22Rv1 (cell line): ENCODE data around the gene ADAMTS9.

Source experiments
- CTCF ChIP-seq: fragments of 450-650 bp; IDR thresholded peaks from 2 replicates; pipeline ENCODE4 v1.5.1; 2017; ENCODE audit warnings: mild to moderate bottlenecking
- ZFX ChIP-seq: fragments of 450-650 bp; IDR thresholded peaks from 2 replicates; pipeline ENCODE4 v1.6.1; 2017; ENCODE audit warnings: antibody characterized with exemption, borderline replicate concordance

GRCh38 chr3:64549869-64550268, 137.9 kb downstream of the ADAMTS9 start:
- TF ChIP-seq CTCF (no peak), ZFX (no peak)
